Panc1 (cell line): Measurements from ENCODE around the gene CLUH. TPM values are rescaled to one million over a fixed set of nuclear protein-coding genes. Genes with fewer than 3 reads are reported as not detected.
A peak's percentile ranks its signal among the peaks of the same experiment; 100 is the strongest.

Experiments used
- ATAC-seq: fragments of 200-7000 bp; cut with Tn5 transposase; 2 replicates; pipeline ENCODE4 v1.9.1; 2020; ENCODE audit warnings: mild to moderate bottlenecking, moderate library complexity
- BruUV-seq: library from RNA; stranded (reverse); fragments of 400-500 nt; replicated peaks from 2 replicates; lab custom pipeline; 2021; lab: Mats Ljungman, UMichigan
- CTCF ChIA-PET: fragments of 300-600 bp; sonication (Branson Sonifier 250); formaldehyde crosslinking; loops from one replicate; lab custom pipeline; 2022; ENCODE audit warnings: antibody characterized with exemption; lab: Charles Lee
- POLR2A ChIA-PET: fragments of 300-600 bp; sonication (Branson Sonifier 250); formaldehyde crosslinking; loops from one replicate; lab custom pipeline; 2022; ENCODE audit warnings: antibody characterized with exemption; lab: Charles Lee
- DNase-seq: peaks from one replicate; pipeline ENCODE4 v3.0.0-alpha.2; 2010; ENCODE audit warnings: low read depth, low spot score
- H3K27ac ChIP-seq: 2 replicates; pipeline ENCODE4 v1.5.1; 2011; ENCODE audit warnings: mild to moderate bottlenecking, low read length, inconsistent platforms
- H3K27me3 ChIP-seq: fragments of 200-500 bp; sonication (Bioruptor generic); 2 replicates; pipeline ENCODE4 v1.6.0; 2014; ENCODE audit warnings: low read length, inconsistent platforms; ENCODE audit not compliant: control insufficient read depth, insufficient read depth
- H3K36me3 ChIP-seq: fragments of 200-500 bp; sonication (Bioruptor generic); 2 replicates; pipeline ENCODE4 v1.5.1; 2014; ENCODE audit warnings: inconsistent platforms, mild to moderate bottlenecking, low read length, moderate library complexity; ENCODE audit not compliant: control insufficient read depth, insufficient read depth
- H3K4me1 ChIP-seq: 2 replicates; pipeline ENCODE4 v1.5.1; 2011; ENCODE audit warnings: inconsistent platforms, mild to moderate bottlenecking, low read length, moderate library complexity; ENCODE audit not compliant: control insufficient read depth, insufficient read depth
- H3K4me3 ChIP-seq, 2 experiments: 2 replicates each; pipeline ENCODE4 v1.5.1; 2011 to 2012; ENCODE audit warnings: low read depth in 2 of 2, low read length in 2 of 2, mild to moderate bottlenecking in 2 of 2, inconsistent platforms in 1 of 2, moderate library complexity in 1 of 2
- H3K9me3 ChIP-seq: fragments of 200-500 bp; sonication (Bioruptor generic); 2 replicates; pipeline ENCODE4 v1.5.1; 2014; ENCODE audit warnings: low read depth, mild to moderate bottlenecking, inconsistent platforms, low read length, moderate library complexity; ENCODE audit not compliant: control insufficient read depth, insufficient read depth
- POLR2AphosphoS5 ChIP-seq: IDR thresholded peaks from 2 replicates; pipeline ENCODE4 v1.6.1; 2012; ENCODE audit warnings: mild to moderate bottlenecking, low read depth, low read length, moderate library complexity
- SIN3A ChIP-seq: IDR thresholded peaks from 2 replicates; pipeline ENCODE4 v1.6.1; 2012; ENCODE audit warnings: low read depth, mild to moderate bottlenecking, low read length, moderate library complexity, borderline replicate concordance; ENCODE audit not compliant: insufficient read depth
- TCF7L2 ChIP-seq: IDR thresholded peaks from 2 replicates; pipeline ENCODE4 v1.6.1; 2011; ENCODE audit warnings: mild to moderate bottlenecking, low read depth, low read length, inconsistent platforms
- in situ Hi-C: cut with HindIII; loops from 2 replicates; pipeline ENCODE4 v1.10.0; 2016; ENCODE audit warnings: low sequenced_read_pairs, low pct_unique_long_range_greater_than_20kb
- intact Hi-C: fragments of 100-400 bp; cut with micrococcal nuclease; formaldehyde crosslinking; loops from one replicate; pipeline ENCODE4 v1.10.0; 2022; ENCODE audit not compliant: unreplicated experiment
- total RNA-seq: library from RNA; stranded (reverse); gene quantifications from one replicate; pipeline ENCODE4 v1.2.1, GENCODE V29; 2021; ENCODE audit not compliant: unreplicated experiment
- TF ChIP-seq, protein P1 (sequence below), 2 experiments: IDR thresholded peaks; 2 replicates each; pipeline ENCODE4 v1.6.1; 2011 to 2012; ENCODE audit warnings: low read depth in 2 of 2, control low read depth in 1 of 2, low read length in 1 of 2, mild to moderate bottlenecking in 1 of 2, moderate library complexity in 1 of 2; ENCODE audit not compliant: insufficient read depth in 1 of 2
- TF ChIP-seq, protein P2 (sequence below): fragments of 450-650 bp; IDR thresholded peaks from 2 replicates; pipeline ENCODE4 v1.5.1; 2017; ENCODE audit warnings: mild to moderate bottlenecking

Gene CLUH
- total RNA-seq, 1 experiment from 2014 or later: 119 TPM

DNA sequence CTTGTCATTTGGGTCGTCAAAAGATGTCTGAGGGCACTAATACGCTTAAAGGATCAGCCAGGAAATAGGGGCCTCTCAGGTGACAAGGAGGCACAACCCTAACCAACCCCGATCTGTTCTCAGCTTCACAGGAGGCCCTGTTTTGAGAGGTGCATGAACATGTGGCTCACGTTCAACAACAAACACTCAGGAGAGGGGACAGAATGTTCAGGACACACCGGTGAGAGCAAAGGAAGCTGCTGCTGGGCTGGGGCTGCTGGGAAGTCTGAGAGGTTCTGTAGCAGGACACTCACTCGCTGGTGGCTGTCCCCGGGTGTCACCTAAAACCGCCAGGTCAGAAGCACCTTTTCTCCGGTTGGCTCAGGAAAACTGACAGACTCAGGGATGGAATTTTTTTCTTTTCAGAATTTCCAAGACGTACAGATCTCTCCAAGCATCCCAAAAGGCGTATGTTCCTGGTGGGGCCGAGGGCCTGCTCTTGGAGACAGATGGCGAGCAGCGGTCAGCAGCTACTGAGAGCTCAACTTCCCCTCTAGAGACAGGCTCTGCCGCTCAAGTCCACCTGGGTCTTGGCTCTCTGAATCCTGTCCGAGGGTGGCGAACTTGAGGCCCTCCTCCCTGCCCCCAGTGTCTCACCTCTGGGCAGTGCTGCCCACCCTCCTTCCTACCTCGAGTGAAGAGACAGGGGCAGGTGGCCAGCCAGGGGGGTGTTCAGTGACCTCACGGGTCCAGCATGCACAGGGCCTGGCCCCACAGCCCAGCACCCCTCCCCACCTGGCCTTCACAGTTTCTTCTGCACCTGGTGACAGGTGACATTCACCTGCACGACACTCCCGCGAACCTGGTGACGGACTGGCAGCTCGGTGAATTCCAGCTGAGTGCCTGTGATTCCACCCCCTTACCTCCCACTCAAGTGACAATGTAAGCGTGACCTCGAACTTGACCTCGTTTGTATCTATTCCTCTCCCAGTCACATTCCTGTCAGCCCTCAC is 22.9 kb downstream of the CLUH start:
- DNase-seq: no peak

DNA sequence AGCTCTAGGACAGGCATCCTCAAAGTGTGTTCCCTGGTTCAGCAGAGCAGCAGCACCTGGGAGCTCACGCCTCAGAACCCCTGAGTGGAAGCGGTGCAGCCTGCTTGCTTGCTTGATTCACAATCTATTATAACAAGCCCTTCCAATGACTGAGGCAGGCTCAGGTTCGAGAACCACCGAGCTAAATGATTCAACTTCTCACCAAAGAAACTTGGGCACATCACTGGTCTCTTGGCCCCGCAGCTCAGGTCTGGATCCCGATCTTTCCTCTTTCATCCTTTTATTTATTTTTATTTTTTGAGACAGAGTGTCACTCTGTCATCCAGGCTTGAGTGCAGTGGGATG is 24.5 kb downstream of the CLUH start:
- TF ChIP-seq TCF7L2 (no peak), SIN3A (no peak), POLR2AphosphoS5 (no peak; the same call in 1 of the 2 replicates)
- TF ChIP-seq, protein P1, sequence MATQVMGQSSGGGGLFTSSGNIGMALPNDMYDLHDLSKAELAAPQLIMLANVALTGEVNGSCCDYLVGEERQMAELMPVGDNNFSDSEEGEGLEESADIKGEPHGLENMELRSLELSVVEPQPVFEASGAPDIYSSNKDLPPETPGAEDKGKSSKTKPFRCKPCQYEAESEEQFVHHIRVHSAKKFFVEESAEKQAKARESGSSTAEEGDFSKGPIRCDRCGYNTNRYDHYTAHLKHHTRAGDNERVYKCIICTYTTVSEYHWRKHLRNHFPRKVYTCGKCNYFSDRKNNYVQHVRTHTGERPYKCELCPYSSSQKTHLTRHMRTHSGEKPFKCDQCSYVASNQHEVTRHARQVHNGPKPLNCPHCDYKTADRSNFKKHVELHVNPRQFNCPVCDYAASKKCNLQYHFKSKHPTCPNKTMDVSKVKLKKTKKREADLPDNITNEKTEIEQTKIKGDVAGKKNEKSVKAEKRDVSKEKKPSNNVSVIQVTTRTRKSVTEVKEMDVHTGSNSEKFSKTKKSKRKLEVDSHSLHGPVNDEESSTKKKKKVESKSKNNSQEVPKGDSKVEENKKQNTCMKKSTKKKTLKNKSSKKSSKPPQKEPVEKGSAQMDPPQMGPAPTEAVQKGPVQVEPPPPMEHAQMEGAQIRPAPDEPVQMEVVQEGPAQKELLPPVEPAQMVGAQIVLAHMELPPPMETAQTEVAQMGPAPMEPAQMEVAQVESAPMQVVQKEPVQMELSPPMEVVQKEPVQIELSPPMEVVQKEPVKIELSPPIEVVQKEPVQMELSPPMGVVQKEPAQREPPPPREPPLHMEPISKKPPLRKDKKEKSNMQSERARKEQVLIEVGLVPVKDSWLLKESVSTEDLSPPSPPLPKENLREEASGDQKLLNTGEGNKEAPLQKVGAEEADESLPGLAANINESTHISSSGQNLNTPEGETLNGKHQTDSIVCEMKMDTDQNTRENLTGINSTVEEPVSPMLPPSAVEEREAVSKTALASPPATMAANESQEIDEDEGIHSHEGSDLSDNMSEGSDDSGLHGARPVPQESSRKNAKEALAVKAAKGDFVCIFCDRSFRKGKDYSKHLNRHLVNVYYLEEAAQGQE (IDR thresholded peaks at IDR 0.05; ENCODE audit: insufficient read depth in 1 of 2, low read depth in 2 of 2, low read length in 1 of 2): no peak
- TF ChIP-seq, protein P2, sequence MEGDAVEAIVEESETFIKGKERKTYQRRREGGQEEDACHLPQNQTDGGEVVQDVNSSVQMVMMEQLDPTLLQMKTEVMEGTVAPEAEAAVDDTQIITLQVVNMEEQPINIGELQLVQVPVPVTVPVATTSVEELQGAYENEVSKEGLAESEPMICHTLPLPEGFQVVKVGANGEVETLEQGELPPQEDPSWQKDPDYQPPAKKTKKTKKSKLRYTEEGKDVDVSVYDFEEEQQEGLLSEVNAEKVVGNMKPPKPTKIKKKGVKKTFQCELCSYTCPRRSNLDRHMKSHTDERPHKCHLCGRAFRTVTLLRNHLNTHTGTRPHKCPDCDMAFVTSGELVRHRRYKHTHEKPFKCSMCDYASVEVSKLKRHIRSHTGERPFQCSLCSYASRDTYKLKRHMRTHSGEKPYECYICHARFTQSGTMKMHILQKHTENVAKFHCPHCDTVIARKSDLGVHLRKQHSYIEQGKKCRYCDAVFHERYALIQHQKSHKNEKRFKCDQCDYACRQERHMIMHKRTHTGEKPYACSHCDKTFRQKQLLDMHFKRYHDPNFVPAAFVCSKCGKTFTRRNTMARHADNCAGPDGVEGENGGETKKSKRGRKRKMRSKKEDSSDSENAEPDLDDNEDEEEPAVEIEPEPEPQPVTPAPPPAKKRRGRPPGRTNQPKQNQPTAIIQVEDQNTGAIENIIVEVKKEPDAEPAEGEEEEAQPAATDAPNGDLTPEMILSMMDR: no peak
- CTCF ChIA-PET: no interaction called here
- intact Hi-C loops: no loop called here
- Histone ChIP-seq H3K36me3 (peaks cover 8% of the 10 kb centered on the region), H3K27ac (peak overlapping the region; percentile 17; the same call in 1 of the 2 replicates), H3K27me3 (no peaks in the 10 kb centered on the region), H3K4me3 (no peak overlapping the region), H3K9me3 (no peaks in the 10 kb centered on the region), H3K4me1 (peaks cover 18% of the 10 kb centered on the region)
- POLR2A ChIA-PET: no interaction called here
- no peak for ATAC-seq
- BruUV-seq: no TSS peak
- DNase-seq: no peak
- in situ Hi-C loops: no loop called here

More for the DNA sequence above, 22.9 kb downstream of the CLUH start:
- TF ChIP-seq POLR2AphosphoS5 (no peak), SIN3A (0 out of 2 replicates have a peak, but pooled peaks have one; percentile 14)
- no peak overlapping the region for H3K4me3 ChIP-seq
- no TSS peak for BruUV-seq
- peak overlapping the region; percentile 34; the same call in 1 of the 2 replicates for H3K27ac ChIP-seq
- in situ Hi-C loops: no loop called here
- no peaks in the 10 kb centered on the region for H3K9me3 ChIP-seq
- POLR2A ChIA-PET: no interaction called here
- ATAC-seq: peak; percentile 40
- H3K36me3 ChIP-seq: peaks cover 2% of the 10 kb centered on the region; the same call in 1 of the 2 replicates
- H3K27me3 ChIP-seq: no peaks in the 10 kb centered on the region
- intact Hi-C loops: no loop called here
- peaks cover 14% of the 10 kb centered on the region for H3K4me1 ChIP-seq
- CTCF ChIA-PET: interaction anchor here (0.6 kb wide), 1 partner anchor 31 kb away, joined by 4 read pairs; no protein-coding TSS in a partner anchor
